ENCODE measurements around the gene LAMB1. TPM values are rescaled to one million over a fixed set of nuclear protein-coding genes. Genes with fewer than 3 reads are reported as not detected.

LAMB1 gene
- total RNA-seq, 1 experiment from 2014 or later = 169 TPM

- Histone ChIP-seq H3K4me3 (ENCODE audit: low read depth, low read length, poor library complexity, severe bottlenecking) (no peak overlapping the region), H3K36me3 (ENCODE audit: insufficient read depth, low read length, poor library complexity, severe bottlenecking) (no peaks in the 10 kb centered on the region), H3K27ac (ENCODE audit: low read depth, low read length, poor library complexity, severe bottlenecking) (no peak overlapping the region), H3K9me3 (ENCODE audit: low read depth, low read length, poor library complexity, severe bottlenecking) (no peaks in the 10 kb centered on the region), H3K27me3 (replicated peaks; ENCODE audit: insufficient read depth, low read depth, low read length, poor library complexity) (no peaks in the 10 kb centered on the region), H3K4me1 (ENCODE audit: insufficient read depth, low read length, poor library complexity, severe bottlenecking) (peaks cover 18% of the 10 kb centered on the region)
- TF ChIP-seq EZH2 (IDR thresholded peaks at IDR 0.05; ENCODE audit: borderline replicate concordance, low read depth, low read length, poor library complexity, severe bottlenecking) (no peak), CTCF (conservative IDR thresholded peaks at IDR 0.05; ENCODE audit: low read depth, low read length) (no peak)
- CTCF ChIA-PET = no interaction called here
- no TSS peak for BruUV-seq (replicated peaks)
- POLR2A ChIA-PET (ENCODE audit: low non-redundant PET) = no interaction called here
- intact Hi-C loops (cut with micrococcal nuclease; ENCODE audit: unreplicated experiment) = no loop called here
- no peak for DNase-seq (ENCODE audit: low spot score)
These were observed 23.2 kb upstream of the LAMB1 start for GRCh38 chr7:108026116-108026515.

GRCh38 chr7:108024538-108024937 is 21.6 kb upstream of the LAMB1 start:
- no peaks in the 10 kb centered on the region for H3K27me3 ChIP-seq (replicated peaks; ENCODE audit: insufficient read depth, low read depth, low read length, poor library complexity)
- H3K9me3 ChIP-seq (ENCODE audit: low read depth, low read length, poor library complexity, severe bottlenecking) = no peaks in the 10 kb centered on the region
- ChIA-PET POLR2A (ENCODE audit: low non-redundant PET) (no interaction called here), CTCF (no interaction called here)
- BruUV-seq (replicated peaks) = no TSS peak
- H3K4me3 ChIP-seq (ENCODE audit: low read depth, low read length, poor library complexity, severe bottlenecking) = no peak overlapping the region
- intact Hi-C loops (cut with micrococcal nuclease; ENCODE audit: unreplicated experiment) = no loop called here
- H3K36me3 ChIP-seq (ENCODE audit: insufficient read depth, low read length, poor library complexity, severe bottlenecking) = no peaks in the 10 kb centered on the region
- DNase-seq (ENCODE audit: low spot score) = no peak
- H3K27ac ChIP-seq (ENCODE audit: low read depth, low read length, poor library complexity, severe bottlenecking) = no peak overlapping the region
- H3K4me1 ChIP-seq (ENCODE audit: insufficient read depth, low read length, poor library complexity, severe bottlenecking) = peaks cover 18% of the 10 kb centered on the region
- TF ChIP-seq CTCF (conservative IDR thresholded peaks at IDR 0.05; ENCODE audit: low read depth, low read length) (no peak), EZH2 (IDR thresholded peaks at IDR 0.05; ENCODE audit: borderline replicate concordance, low read depth, low read length, poor library complexity, severe bottlenecking) (no peak)

GRCh38 chr7:108020585-108020984 is 17.6 kb upstream of the LAMB1 start:
- ChIA-PET CTCF (no interaction called here), POLR2A (ENCODE audit: low non-redundant PET) (no interaction called here)
- no peak for DNase-seq (ENCODE audit: low spot score)
- Histone ChIP-seq H3K9me3 (ENCODE audit: low read depth, low read length, poor library complexity, severe bottlenecking) (no peaks in the 10 kb centered on the region), H3K36me3 (ENCODE audit: insufficient read depth, low read length, poor library complexity, severe bottlenecking) (no peaks in the 10 kb centered on the region), H3K27me3 (replicated peaks; ENCODE audit: insufficient read depth, low read depth, low read length, poor library complexity) (no peaks in the 10 kb centered on the region), H3K27ac (ENCODE audit: low read depth, low read length, poor library complexity, severe bottlenecking) (no peak overlapping the region), H3K4me3 (ENCODE audit: low read depth, low read length, poor library complexity, severe bottlenecking) (no peak overlapping the region), H3K4me1 (ENCODE audit: insufficient read depth, low read length, poor library complexity, severe bottlenecking) (peaks cover 7% of the 10 kb centered on the region)
- intact Hi-C loops (cut with micrococcal nuclease; ENCODE audit: unreplicated experiment) = no loop called here
- TF ChIP-seq CTCF (conservative IDR thresholded peaks at IDR 0.05; ENCODE audit: low read depth, low read length) (no peak), EZH2 (IDR thresholded peaks at IDR 0.05; ENCODE audit: borderline replicate concordance, low read depth, low read length, poor library complexity, severe bottlenecking) (no peak)
- BruUV-seq (replicated peaks) = no TSS peak
